HG03095 (cell line): Measurements from ENCODE around the gene CMTM4.
"Not testable (repeated sequence)": the region's sequence is repeated elsewhere in the genome, so short reads cannot be mapped to it uniquely, and the experiment has no call there.

Experiments used
- ATAC-seq: cut with Tn5 transposase; IDR thresholded peaks from one replicate; pipeline ENCODE4 v1.9.1; 2021; ENCODE audit warnings: moderate library complexity; ENCODE audit not compliant: unreplicated experiment

CMTM4 gene

DNA sequence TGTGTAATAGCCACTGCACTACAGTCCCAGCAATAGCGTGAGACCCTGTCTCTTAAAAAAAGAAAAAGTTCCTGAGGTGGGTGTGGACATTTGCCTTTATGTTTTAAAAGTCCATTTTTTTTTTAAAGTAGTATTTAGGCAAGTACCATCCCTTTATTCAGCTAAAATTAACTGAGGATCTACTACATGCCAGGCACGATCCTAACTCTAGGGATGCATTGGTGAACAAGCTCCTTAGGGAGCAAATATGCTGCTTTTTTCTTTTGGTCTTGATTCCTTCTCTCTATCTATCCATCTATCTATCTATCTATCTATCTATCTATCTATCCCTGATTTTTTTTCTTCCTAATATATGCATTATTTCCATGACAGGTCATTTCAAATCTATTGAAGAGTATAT, 47.4 kb downstream of the CMTM4 start:
- no peak for ATAC-seq

DNA sequence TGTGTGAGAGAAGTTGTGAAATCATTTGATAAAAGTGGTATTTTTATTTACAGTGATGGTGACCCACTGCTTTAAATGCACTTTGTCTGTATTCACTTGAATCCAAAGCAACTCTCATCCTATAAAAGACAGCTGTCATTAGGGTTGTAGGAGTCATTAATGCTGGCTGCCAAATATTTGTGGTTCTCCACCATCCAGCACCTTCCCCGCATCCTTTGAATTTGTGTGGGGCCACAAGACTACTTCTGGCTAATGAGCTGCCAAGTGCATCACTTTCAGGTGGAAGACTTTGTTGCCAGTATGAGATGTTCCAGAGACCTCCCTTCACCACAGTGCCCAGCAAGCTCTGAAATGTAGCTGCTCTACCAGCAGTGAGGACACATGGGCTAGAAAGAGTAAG, 48.7 kb downstream of the CMTM4 start:
- ATAC-seq: no peak

DNA sequence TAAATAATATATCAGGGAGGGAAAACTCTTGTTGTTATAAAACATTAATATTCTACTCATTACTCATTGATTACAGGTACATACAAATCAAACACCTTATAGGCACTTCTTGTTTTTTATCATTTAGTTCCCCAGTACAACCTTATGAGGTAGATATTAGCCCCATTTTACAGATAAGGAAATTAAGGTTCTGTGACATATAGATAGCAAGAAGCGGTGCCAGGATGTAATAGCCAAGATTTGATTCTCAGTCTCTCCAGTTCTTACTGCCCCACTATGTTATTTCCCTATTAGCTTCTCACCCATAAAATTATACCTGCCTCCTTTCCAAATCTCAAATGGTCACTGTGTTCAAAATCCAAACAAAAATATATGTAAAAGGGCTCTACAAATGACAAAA, 55.2 kb downstream of the CMTM4 start:
- ATAC-seq: no peak

DNA sequence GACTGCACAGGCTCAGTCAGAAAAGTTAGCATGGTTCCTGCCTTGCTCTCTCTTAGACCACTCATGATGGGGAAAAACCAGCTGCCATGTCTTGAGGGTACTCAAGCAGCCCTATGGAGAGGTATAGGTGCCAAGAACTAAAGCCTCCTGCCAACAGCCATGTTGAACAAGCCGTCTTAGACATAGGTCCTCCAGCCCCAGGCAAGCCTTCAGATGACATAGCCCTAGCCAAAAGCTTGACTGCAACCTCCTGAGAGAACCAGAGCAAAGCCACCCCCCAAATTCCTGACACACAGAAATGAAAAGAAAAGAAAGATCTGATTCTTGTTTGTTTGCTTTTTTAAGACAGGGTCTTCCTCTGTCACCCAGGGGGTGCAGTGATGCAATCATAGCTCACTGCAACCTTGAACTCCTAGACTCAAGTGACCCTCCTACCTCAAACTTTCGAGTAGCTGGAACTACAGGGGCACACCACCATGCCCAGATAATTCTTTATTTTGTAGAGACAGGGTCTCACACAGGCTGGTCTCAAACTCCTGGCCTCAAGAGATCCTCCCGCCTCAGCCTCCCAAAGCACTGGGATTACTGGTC, 55.7 kb downstream of the CMTM4 start:
- no peak for ATAC-seq

DNA sequence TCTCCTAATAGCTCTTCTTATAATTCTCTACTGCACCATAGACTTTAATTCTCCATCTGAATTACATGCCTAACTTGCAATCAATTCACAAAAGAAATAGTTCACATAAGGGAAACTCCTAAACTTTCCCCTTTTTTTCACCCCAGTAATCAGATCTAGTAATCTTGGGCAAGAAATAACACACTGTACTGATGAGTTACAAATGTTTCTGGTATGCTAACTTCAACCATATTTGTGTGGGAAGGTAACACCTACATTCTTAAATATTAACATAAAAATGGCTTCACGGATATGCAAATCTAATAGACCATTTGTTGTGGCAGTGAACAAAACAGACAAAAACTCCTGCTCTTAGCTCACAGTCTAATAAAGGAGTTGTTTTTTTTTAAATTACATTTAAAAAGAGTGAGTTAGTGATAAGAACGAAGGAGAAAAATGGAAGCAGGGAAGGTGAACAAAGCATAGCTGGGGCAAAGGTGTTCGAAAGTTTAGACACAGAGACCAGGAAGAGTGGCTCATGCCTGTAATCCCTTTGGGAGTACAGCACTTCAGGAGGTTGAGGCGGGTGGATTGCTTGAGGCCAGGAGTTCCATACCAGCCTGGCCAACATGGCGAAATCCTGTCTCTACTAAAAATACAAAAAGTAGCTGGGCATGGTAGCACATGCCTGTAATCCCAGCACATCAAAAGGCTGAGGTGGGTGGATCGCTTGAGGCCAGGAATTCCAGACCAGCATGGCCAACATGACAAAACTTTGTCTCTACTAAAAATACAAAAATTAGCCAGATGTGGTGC, 57.3 kb downstream of the CMTM4 start:
- no peak for ATAC-seq

DNA sequence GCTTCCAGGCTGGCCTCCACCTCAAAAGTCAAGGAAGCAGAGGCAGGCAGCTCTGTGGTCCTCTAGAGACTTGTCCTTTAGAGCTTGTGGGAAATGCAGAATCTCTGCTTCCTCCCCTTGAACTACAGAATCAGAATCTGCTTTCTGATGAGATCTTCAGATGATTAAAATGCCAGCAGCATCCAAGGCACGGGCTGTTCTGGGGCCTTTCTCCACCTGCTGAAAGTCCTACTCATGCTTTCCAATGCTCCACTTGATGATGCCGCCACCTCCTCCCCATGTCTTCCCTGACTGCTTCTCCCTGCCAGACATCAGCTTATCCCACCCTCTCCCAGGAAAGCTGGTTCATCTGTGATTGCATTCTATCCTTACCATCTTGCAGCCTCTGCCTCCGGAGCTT, 58.7 kb downstream of the CMTM4 start:
- ATAC-seq: no peak

DNA sequence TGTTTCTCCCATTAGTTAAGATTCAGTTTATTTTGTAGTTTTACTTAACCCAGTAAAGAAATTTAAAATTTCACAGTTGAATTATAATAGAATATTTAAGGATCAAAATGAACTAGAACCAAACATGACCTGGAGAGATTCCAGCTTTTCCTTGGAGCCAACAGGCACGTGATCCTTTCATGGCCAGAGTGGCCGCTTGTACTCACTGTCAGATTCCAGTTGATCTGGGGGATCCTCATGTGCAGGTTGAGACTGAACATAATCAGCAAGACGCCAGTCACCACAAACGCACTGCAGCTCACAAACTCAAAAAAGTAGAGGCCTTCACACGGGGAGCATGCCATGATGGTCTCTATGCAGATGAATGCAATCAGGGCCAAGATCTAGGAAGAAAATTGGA, 60.3 kb downstream of the CMTM4 start:
- no peak for ATAC-seq

DNA sequence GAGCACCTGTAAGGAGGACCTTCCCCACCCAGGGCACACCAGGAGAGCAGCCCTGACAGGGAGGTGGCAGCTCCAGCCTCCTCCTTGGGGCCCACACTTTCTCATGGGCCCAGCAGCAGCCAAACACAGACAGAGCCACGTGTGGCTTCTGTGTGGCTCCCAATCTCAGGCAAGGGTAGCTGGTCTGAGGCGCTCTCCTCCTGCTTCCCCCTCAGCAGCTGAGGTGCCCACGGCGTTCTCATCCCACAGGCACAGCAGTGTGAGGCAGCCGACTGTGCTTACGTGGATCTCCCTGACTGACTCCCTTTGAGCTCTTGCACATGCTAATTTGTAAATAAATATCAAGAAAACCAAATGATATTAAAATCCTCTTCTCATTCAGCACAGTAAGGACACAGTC, 61.1 kb downstream of the CMTM4 start:
- ATAC-seq: no peak

DNA sequence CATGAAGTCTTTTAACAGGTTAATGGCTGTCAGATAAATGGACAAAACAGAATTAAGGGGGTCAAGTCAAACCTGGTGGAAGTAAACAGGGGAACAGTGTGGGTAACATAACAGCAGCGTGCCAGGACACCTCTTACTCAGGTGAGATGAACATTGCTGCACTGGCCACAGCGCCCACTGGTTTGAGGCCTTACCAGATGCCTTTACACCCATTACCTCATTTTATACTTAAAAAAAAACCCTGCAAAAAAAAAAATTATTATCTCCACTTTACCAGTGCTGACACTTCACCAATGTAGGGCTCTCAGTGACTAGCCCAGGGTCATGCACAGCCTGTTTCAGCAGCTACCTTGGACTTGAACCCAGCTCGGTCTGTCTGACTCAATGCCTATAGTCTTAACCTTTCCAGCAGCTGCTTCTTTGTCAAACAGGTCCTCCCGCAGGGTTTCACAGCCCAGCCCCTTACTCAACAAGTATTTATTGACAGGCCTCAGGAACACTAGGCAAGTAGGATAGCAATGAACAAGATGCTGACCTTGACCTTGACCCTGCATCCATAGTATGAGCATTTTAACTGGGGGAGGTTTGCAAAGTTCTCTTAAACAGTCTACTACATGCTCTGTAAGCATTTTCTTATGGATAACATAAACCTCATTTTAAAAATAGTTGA, 61.9 kb downstream of the CMTM4 start:
- no peak for ATAC-seq

DNA sequence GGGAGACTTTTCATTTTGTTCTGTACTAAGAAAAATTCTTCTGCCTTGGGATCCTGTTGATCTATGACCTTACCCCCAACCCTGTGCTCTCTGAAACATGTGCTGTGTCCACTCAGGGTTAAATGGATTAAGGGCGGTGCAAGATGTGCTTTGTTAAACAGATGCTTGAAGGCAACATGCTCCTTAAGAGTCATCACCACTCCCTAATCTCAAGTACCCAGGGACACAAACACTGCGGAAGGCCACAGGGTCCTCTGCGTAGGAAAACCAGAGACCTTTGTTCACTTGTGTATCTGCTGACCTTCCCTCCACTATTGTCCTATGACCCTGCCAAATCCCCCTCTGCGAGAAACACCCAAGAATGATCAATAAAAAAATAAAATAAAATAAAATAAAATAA, 65.0 kb downstream of the CMTM4 start:
- ATAC-seq: not testable (repeated sequence)

DNA sequence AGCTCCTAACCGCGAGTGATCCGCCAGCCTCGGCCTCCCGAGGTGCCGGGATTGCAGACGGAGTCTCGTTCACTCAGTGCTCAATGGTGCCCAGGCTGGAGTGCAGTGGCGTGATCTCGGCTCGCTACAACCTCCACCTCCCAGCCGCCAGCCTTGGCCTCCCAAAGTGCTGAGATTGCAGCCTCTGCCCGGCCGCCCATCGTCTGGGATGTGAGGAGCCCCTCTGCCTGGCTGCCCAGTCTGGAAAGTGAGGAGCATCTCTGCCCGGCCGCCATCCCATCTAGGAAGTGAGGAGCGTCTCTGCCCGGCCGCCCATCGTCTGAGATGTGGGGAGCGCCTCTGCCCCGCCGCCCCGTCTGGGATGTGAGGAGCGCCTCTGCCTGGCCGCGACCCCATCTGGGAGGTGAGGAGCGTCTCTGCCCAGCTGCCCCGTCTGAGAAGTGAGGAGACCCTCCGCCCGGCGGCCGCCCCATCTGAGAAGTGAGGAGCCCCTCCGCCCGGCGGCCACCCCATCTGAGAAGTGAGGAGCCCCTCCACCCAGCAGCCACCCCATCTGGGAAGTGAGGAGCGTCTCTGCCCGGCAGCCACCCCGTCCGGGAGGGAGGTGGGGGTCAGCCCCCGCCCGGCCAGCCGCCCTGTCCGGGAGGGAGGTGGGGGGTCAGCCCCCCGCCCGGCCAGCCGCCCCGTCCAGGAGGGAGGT, 65.8 kb downstream of the CMTM4 start:
- ATAC-seq: not testable (repeated sequence)

DNA sequence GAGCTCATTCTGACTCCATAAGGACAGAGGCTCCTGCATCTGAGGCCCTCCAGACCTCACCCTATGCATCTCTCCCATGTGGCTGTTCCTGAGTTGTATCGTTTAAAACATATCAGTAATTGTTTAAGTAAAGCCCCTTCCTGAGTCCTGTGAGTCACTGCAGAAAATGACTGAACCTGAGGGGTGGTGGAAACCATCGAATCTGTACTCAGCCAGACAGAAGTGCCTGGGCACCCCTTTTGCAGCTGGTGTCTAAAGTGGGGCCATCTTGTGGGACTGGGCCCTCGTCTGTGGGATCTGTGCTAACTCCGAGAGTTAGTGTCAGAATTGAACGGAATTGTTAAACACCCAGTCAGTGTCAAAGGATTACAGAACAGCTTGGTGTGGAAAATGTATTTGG, 66.7 kb downstream of the CMTM4 start:
- ATAC-seq: no peak

DNA sequence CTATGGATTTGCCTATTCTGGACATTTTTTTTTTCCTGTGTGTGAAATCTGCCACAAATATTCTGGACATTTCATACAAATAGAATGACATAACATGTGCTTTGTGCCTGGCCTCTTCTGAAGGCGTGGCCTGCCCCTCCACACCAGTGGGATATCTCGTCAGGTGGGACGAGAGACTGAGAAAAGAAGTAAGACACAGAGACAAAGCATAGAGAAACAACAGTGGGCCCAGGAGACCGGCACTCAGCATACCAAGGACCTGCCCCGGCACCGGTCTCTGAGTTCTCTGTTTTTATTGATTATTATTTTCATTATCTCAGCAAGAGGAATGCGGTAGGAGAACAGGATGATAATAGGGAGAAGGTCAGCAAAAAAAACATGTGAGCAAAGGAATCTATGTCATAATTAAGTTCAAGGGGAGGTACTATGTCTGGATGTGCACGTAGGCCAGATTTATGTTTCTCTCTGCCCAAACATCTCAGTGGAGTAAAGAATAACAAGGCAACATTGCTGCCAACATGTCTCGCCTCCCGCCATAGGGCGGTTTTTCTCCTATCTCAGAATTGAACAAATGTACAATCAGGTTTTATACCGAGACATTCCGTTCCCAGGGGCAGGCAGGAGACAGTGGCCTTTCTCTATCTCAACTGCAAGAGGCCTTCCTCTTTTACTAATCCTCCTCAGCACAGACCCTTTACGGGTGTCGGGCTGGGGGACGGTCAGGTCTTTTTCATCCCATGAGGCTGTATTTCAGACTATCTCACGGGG, 68.7 kb downstream of the CMTM4 start:
- ATAC-seq: not testable (repeated sequence)

DNA sequence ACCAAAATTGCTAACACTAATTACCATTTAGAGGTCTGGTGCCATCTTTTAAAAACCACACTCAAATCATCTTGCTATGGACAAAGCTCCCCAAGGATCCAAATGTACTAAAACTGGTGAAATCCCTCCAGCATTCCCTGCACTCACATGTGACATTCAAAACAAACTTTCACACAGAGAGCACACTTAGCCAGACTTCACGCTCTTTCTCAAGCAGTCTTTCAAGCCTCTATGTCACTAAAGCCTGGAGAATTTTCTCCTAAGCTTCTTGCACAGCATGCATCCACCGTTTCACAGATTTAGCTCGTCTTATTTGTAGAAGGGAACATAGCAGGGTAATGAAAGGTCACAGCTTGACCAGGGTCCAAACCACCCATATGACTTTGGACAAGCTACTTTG, 72.8 kb downstream of the CMTM4 start:
- ATAC-seq: no peak

DNA sequence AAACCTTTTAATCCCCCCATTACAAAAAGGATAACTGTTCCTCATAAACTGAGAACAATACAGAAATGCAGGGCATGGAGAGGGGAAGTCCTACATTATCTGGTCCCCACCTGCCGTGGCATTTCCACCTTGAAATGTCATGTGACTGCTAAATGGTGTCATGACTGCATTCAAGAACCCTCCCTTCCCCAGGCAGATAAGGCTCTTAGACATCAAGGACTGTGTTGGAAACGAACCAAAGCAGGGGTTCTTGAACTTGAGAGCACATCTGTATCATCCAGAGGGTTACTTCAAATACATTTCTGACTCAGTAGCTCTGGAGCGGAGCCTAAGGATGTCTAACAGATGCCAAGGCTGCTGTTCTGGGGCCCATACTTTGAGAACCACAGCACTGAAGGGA, 73.7 kb downstream of the CMTM4 start:
- no peak for ATAC-seq

DNA sequence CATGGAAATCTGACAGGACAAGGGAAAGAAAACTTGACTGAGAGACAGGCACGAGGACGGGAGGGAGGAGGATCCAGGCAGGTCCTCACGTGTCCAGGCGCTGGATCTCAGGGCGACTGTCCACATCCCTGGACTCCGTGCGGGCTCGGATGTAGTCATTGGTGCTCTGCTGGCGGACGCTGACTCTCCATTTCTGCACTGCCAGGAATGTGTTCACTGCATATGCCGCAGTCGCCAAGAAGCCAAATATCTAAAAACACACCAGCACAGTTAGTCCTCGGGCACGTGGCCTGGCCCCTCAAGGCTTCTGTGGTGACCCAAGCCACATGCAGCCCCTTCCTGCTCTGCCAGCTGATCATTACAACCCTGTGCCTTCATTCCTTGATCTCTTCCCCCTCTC, 74.6 kb downstream of the CMTM4 start:
- ATAC-seq: no peak

DNA sequence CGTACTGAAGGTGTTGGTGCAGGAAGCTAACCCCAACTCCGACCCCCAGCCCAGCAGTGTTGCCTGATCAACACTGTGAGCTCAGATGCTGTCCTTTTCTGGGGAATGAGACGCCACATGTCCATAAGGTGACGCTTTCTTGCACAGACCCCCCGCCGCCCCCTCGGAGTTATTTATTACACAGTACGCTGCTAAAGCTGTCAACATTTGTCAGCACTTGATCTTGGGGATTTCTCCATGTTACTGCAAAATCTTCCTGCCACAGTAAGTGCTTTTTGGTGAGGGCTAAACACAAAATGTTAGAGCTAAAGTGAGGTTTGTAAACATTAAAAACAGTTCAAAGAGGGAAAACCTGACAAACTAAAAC, 76.1 kb downstream of the CMTM4 start:
- no peak for ATAC-seq

DNA sequence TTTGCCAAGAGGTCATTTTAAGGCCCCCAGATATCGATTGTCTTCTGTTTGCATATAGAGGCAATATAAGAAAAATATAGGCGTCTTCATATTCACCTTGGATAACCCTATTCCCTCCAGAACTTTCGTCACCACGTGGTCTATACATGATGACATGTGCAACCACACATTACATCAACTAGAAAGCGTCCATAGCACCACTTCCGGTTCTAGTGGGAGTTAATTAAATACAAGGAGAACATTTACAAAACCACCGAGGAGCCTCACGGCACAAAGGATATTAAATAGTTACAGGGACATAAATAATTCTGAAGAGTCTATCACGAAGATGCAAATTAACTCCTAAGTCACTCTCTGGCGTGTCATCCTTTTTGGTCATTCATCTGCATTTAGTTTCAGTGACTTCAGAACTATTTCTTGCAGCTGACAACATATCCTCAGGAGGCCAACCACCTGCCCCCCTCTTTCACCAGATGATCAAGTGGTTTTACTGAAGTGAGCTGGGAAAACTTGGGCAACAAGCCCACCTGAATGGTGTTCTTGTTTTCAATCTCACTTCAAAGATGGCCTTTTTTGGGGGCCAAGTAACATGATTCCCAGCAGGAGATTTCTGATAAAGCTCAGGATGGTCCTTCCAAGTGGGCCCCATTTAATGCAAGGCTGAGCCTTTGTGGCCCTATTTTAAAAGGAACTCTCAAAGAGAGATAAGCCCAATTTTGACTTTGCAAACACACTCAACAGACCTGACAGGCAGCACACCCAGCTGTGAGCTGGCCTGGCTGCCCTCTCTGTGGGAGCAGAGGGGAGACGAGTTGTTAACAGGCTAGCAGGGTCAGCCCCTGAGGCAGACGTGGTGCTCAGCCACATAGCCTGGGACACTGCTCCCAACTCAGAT, 76.8 kb downstream of the CMTM4 start:
- no peak for ATAC-seq

DNA sequence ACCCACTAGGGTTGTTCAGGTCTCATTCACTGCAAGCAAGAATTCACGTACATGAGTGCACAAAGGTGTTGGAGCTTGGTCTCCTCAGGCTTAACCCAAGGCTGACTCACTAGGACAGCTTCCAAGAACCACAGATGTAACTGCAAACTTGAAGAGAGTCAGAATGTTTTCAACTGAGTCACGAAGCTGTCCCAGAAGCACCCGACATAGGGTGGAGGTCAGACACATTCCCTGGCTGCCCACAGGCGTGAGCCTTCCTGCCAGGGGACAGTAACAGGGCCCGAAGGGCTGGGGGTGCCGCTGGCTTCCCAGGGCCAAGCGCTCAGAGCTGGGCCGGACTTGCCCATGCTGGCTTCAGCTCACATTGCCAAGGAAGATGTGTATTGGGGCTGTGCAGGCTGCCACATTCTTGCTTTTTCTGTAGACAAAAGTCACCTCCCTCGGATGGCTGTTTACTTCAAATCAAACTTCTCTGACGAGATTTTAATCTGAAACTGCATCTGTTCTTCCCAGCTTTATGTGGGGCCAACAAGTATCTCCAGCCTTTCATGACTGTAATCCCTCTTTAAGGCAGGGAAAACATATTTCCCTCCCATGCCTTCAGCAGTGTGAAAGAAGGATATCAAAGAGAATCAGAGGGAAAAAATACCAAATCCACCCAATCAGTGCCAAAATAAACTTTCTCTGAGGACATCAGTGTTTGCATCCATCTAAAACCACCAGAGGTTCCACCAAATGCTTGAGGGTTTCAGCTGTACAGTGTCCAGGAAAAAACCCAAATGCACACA, 77.8 kb downstream of the CMTM4 start:
- ATAC-seq: no peak
